AG04450 (cell line): Measurements from ENCODE around the gene RBBP6. TPM values are rescaled to one million over a fixed set of nuclear protein-coding genes. Genes with fewer than 3 reads are reported as not detected.
A peak's percentile ranks its signal among the peaks of the same experiment; 100 is the strongest.
"Not testable (repeated sequence)": the region's sequence is repeated elsewhere in the genome, so short reads cannot be mapped to it uniquely, and the experiment has no call there.

Source experiments
- CTCF ChIA-PET: fragments of 300-600, 350-600 bp; formaldehyde crosslinking; extraction: SDS; loops from one replicate; lab custom pipeline; 2022; ENCODE audit warnings: antibody characterized with exemption, inconsistent platforms; lab: Charles Lee
- POLR2A ChIA-PET: fragments of 350-600 bp; formaldehyde crosslinking; extraction: SDS; loops from one replicate; lab custom pipeline; 2021; ENCODE audit warnings: antibody characterized with exemption, inconsistent platforms; lab: Yijun Ruan, JAX
- DNase-seq: peaks from one replicate; pipeline ENCODE4 v3.0.0-alpha.2; 2011; ENCODE audit warnings: low read depth, low spot score
- H3K27ac ChIP-seq: one replicate; pipeline ENCODE4 v1.5.1; 2012; ENCODE audit warnings: low read depth, low read length, control low read depth
- H3K27me3 ChIP-seq: one replicate; pipeline ENCODE4 v1.6.0; 2012; ENCODE audit warnings: low read length; ENCODE audit not compliant: control insufficient read depth, insufficient read depth
- H3K4me3 ChIP-seq: 2 replicates; pipeline ENCODE4 v1.5.1; 2011; ENCODE audit warnings: mild to moderate bottlenecking, low read depth, low read length, control low read depth
- H3K9me3 ChIP-seq: 2 replicates; pipeline ENCODE4 v1.5.1; 2012; ENCODE audit warnings: low read length; ENCODE audit not compliant: control insufficient read depth, insufficient read depth
- polyA plus RNA-seq: library from polyadenylated mRNA; depleted of rRNA; stranded (reverse); fragments of >200 nt; gene quantifications from 2 replicates; pipeline ENCODE4 v1.2.3, GENCODE V29; 2011
- TF ChIP-seq, protein P1 (sequence below): IDR thresholded peaks from 2 replicates; pipeline ENCODE4 v1.5.1; 2011; ENCODE audit warnings: low read depth, low read length, control low read depth, inconsistent platforms

RBBP6 gene
- polyA plus RNA-seq, 1 experiment = 41.7 TPM

DNA sequence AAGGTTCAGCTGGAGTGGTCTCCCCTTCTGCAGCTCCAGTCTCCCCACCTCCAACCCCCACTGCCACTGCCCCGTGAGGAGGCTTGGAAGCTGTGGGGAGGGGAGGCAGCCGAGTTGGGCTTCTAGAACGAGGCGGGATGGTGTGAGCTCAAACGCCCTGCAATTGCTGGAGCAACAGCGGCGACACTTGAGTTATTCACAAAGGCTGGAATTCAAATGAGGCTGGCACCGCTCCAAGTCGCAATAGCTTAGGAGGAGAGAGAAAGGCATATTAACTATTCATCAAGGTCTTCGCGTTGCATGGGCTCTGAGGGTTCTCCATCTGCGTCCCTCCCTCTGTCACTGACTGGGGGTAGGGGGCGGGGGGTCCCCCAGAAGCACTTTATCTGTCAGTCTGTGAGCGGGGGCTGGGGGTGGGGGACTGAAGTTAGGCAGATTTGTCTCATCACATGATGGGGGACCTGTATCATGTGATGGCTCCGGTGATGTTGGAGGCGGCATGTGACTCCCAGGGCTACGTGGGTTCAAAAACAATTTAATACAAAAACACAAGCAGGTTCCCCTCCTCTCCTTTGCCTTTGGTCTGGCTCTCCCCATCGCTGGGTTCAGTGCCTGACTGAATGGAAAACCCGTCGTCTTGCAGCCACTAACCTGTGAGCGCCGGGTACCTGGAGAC is 70.5 kb downstream of the RBBP6 start:
- Histone ChIP-seq H3K4me3 (peak overlapping the region; percentile 10; the same call in 1 of the 2 replicates), H3K9me3 (no peaks in the 10 kb centered on the region), H3K27me3 (peaks cover 11% of the 10 kb centered on the region), H3K27ac (no peak overlapping the region)
- ChIA-PET CTCF (interaction anchor here (0.6 to 0.7 kb wide), 2 partner anchors 8 to 9 kb away, joined by 3 read pairs; no protein-coding TSS in a partner anchor), POLR2A (no interaction called here)
- no peak for DNase-seq
- TF ChIP-seq, protein P1, sequence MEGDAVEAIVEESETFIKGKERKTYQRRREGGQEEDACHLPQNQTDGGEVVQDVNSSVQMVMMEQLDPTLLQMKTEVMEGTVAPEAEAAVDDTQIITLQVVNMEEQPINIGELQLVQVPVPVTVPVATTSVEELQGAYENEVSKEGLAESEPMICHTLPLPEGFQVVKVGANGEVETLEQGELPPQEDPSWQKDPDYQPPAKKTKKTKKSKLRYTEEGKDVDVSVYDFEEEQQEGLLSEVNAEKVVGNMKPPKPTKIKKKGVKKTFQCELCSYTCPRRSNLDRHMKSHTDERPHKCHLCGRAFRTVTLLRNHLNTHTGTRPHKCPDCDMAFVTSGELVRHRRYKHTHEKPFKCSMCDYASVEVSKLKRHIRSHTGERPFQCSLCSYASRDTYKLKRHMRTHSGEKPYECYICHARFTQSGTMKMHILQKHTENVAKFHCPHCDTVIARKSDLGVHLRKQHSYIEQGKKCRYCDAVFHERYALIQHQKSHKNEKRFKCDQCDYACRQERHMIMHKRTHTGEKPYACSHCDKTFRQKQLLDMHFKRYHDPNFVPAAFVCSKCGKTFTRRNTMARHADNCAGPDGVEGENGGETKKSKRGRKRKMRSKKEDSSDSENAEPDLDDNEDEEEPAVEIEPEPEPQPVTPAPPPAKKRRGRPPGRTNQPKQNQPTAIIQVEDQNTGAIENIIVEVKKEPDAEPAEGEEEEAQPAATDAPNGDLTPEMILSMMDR = no peak

GRCh38 chr16:24610416-24610755 is 71.0 kb downstream of the RBBP6 start:
- CTCF ChIA-PET = no interaction called here
- TF ChIP-seq, protein P1 = no peak
- Histone ChIP-seq H3K27ac (no peak overlapping the region), H3K4me3 (peak overlapping the region; percentile 10; the same call in 1 of the 2 replicates), H3K9me3 (no peaks in the 10 kb centered on the region), H3K27me3 (peaks cover 11% of the 10 kb centered on the region)
- POLR2A ChIA-PET = no interaction called here
- no peak for DNase-seq

- ChIA-PET CTCF (no interaction called here), POLR2A (no interaction called here)
- peaks cover 11% of the 10 kb centered on the region for H3K27me3 ChIP-seq
- H3K4me3 ChIP-seq = no peak overlapping the region
- DNase-seq = no peak
- TF ChIP-seq, protein P1 = no peak
- no peaks in the 10 kb centered on the region for H3K9me3 ChIP-seq
- H3K27ac ChIP-seq = no peak overlapping the region
Measured at GRCh38 chr16:24611310-24611709, 71.9 kb downstream of the RBBP6 start.

GRCh38 chr16:24612656-24613055 is 73.3 kb downstream of the RBBP6 start:
- Histone ChIP-seq H3K9me3 (no peaks in the 10 kb centered on the region), H3K27me3 (peaks cover 11% of the 10 kb centered on the region), H3K27ac (no peak overlapping the region), H3K4me3 (no peak overlapping the region)
- no peak for DNase-seq
- CTCF ChIA-PET = interaction anchor here (0.6 to 0.7 kb wide), 2 partner anchors 32 to 116 kb away, joined by 3 to 11 read pairs; no protein-coding TSS in a partner anchor
- TF ChIP-seq, protein P1 = no peak
- POLR2A ChIA-PET = interaction anchor here (1.0 kb wide), 1 partner anchor 13 kb away, joined by 3 read pairs; no protein-coding TSS in a partner anchor

DNA sequence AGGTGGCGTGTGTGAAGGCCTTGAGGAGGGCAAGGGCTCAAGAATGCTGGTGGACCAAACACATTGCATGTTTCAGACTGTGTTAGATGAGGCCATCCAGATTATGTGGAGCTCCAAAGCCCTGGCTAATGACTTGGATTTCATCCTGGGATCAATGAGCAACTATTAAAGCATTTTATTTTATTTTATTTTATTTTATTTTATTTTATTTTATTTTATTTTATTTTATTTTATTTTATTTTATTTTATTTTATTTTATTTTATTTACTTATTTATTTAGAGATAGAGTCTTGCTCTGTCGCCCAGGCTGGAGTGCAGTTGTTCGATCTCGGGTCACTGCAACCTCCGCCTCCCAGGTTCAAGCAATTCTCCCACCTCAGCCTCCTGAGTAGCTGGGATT is 73.9 kb downstream of the RBBP6 start:
- CTCF ChIA-PET, H3K27ac ChIP-seq, H3K9me3 ChIP-seq, POLR2A ChIA-PET, DNase-seq, H3K4me3 ChIP-seq: not testable (repeated sequence)
- peaks cover 11% of the 10 kb centered on the region for H3K27me3 ChIP-seq
